HG02610 (cell line): ENCODE results near the gene PSMD2.

ENCODE experiments used
- ATAC-seq: cut with Tn5 transposase; IDR thresholded peaks from one replicate; pipeline ENCODE4 v1.9.1; 2021; ENCODE audit warnings: mild to moderate bottlenecking, moderate library complexity; ENCODE audit not compliant: unreplicated experiment

The PSMD2 gene

DNA sequence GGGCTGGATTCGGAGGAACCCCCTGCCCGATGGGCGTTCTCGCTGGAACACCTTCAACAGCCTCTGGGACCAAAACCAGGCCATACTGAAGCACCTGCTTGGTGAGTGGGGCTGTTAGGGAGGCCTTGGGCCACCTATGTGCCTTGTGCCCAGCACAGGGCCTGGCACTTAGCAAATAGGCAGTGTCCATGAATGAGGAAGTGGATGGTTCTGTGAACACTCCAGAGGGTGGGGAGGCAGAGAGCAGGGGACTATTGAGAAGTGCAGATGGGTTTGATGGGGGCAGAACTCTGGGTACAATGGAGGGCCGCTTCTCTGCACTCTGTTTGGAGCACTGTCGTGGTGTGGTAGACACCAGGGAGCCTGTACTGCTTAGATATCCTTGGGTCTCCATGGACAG, 21.7 kb upstream of the PSMD2 start:
- no peak for ATAC-seq

DNA sequence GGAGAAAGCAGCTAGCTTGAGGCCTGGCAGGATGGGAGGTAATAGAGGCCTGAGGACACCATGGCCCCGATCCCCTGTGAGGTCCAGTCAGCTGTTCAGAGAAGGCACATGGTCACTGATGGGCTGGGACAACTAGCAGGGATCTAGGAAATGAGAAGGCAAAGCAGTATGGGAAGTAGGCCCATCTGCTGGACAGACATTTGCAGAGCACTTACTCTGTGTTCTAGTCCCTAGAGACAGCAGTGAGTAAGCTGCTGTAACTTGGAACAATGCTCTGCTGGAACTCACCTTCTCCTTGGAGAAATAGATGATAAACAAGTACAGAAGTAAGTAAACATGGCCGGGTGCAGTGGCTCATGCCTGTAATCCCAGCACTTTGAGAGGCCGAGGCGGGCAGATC, 16.1 kb upstream of the PSMD2 start:
- ATAC-seq, result no peak

DNA sequence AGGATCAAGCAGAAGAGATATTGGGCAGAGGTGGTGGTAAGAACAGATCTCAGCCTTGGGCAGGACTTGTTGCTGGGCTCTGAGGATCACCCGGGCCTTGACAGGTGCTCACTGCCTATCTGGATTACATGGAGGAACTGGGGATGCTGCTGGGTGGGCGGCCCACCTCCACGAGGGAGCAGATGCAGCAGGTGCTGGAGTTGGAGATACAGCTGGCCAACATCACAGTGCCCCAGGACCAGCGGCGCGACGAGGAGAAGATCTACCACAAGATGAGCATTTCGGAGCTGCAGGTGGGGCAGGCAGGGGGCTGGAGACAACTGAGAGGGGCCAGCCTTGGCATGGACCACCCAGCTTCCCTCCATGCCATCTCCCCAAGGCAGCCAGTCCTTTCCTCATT, 15.4 kb upstream of the PSMD2 start:
- no peak for ATAC-seq

DNA sequence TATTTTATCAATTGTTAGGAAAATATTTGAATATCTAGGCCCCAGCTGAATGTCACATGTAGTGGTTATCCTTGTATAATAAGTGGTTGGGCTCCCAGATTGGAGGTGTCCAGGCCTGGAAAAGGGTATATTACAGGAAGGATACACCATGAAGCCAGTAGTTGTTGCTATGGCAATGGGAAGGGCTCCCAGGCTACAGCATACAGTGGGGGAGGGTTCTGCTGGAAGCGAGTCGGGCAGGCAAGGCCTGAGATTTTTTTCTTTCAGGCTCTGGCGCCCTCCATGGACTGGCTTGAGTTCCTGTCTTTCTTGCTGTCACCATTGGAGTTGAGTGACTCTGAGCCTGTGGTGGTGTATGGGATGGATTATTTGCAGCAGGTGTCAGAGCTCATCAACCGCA, 14.3 kb upstream of the PSMD2 start:
- ATAC-seq, result no peak

DNA sequence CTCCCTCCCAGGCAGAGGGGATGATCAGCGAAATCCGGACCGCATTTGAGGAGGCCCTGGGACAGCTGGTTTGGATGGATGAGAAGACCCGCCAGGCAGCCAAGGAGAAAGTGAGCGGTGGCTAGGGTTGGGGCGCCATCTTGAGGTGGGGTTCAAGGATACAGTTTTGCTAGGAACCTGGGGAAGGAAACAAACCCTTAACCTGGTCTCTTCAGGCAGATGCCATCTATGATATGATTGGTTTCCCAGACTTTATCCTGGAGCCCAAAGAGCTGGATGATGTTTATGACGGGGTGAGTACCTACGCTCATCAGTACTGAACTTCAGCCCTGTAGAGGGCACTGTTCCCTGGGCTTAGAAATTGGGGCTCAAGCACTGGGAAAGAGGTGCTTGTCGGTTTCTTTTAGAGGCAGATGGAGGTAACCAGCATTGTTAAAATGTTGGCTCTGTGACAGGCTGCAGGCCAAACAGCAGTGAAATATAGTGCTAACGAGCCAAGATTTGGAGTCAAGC, 9.6 kb upstream of the PSMD2 start:
- ATAC-seq, result no peak

DNA sequence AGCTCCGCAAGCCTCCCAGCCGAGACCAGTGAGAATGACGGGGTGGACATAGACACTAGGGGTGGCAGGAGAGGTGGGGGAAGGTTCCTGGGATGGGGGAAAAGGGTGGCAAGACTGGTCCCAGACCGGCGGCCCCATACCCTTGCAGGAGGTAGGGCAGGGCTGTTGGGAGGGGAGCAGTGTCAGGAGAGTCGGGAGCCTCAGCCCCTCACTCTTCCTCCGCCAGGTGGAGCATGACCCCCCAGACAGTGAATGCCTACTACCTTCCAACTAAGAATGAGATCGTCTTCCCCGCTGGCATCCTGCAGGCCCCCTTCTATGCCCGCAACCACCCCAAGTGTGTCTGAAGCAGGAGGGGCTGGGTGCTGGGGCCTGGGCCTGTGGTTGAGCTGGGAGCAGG, 8.7 kb upstream of the PSMD2 start:
- ATAC-seq, result no peak

DNA sequence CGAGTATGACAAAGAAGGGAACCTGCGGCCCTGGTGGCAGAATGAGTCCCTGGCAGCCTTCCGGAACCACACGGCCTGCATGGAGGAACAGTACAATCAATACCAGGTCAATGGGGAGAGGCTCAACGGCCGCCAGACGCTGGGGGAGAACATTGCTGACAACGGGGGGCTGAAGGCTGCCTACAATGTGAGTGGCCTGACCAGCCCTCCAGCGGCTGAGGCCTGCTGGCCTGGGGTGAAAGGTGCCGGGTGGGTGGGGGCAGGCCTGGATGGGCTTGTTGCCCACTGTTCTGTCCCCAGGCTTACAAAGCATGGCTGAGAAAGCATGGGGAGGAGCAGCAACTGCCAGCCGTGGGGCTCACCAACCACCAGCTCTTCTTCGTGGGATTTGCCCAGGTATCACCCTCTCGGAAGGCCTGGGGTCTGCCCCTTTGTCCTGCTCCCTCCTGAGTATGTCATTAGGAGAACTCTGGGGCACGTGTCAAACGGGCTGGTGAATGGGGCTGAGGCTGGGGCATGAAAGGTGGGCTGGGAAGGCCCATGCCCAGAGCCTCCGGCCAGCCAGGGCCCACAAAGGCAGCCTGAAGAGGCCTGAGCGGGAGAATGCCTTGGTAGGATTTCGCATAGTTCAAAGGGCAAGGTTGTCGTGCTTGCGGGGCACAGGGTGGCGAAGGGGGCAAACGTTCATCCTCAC, 7.8 kb upstream of the PSMD2 start:
- no peak for ATAC-seq

DNA sequence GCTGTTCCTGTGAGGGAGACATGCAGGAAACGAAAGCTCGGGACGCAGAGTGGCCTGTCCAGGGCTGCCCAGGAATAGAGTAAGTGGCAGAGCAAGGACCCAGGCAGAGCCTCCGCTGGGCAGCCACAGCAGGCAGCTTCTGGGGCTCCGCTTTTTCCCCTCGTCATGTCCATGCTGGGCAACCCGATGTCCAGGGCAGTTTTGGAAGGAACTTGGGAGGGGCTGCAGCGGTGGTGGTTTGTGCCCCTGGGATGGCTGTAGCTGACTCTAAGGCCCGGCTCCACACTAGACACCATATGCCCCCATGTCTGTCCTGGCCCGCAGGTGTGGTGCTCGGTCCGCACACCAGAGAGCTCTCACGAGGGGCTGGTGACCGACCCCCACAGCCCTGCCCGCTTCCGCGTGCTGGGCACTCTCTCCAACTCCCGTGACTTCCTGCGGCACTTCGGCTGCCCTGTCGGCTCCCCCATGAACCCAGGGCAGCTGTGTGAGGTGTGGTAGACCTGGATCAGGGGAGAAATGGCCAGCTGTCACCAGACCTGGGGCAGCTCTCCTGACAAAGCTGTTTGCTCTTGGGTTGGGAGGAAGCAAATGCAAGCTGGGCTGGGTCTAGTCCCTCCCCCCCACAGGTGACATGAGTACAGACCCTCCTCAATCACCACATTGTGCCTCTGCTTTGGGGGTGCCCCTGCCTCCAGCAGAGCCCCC, 7.1 kb upstream of the PSMD2 start:
- no peak for ATAC-seq

DNA sequence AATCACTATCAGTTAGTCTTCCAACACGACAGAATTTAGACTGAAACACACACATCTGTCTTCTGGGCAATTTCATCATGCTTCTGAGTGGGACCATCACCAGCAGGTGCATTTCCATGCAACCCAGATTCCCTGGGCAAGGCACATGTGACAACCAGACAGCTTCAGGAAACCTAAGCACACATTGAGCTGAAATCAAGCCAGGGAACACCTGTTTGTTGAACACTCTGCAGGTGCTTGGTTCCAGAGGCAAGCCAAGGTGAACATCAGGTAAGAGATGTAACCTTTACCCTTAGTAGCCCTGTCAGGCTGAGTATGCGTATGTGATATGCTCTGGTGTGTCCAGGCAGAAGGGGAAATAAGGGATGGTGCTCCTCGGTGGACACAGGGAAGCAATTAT, 3.3 kb upstream of the PSMD2 start:
- no peak for ATAC-seq

DNA sequence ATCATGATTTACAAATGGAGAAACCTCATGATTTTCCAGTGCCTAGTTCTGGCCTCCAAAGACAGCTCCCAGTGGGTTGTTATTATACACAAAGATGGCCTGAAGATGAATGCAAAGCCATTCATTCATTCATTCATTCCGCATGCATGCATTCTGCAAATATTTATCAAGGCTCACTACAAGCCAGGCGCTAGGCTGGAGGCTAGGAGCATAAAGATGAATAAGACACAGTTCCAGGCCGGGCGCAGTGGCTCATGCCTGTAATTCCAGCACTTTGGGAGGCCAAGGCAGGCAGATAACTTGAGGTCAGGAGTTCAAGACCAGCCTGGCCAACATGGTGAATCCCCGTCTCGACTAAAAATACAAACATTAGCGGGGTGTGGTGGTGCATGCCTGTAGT, 2.4 kb upstream of the PSMD2 start:
- no peak for ATAC-seq

DNA sequence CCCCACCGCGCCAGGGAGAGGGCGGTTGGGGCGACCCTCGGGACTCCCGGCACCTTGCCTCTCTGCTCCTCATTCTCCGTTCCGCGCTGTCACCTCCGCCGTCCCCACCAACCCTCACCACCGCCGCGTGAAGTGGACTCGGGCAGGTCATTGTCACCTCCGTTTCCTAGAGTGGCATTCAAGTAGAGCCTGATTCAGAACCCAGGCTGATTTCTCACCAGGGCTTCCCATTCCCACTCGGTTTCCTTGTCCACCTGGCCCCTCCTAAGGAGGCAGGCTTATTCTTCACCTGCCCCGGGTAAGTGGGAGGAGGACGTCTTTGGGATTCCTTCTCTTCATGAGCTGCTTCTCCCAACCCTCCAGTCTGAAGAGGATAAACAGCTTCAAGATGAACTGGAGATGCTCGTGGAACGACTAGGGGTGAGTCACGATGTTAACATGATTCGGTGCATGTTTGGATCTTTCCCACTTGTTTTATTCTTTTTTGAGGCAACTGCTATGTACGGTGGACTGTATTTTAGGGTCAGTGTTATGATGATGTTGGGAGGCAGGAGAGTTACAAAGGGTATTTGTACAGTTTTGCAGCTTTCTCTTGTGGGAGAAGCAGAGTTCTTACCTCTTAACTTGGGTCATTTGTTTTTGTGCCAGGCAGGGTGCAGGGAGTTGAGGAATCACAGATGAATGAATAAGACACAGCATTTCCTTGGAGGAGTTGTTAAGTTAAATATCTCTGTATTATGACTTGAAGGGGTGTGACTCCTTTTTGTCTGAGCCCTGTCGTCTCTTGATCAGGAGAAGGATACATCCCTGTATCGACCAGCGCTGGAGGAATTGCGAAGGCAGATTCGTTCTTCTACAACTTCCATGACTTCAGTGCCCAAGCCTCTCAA, 692 bp downstream of the PSMD2 start:
- ATAC-seq, result no peak

DNA sequence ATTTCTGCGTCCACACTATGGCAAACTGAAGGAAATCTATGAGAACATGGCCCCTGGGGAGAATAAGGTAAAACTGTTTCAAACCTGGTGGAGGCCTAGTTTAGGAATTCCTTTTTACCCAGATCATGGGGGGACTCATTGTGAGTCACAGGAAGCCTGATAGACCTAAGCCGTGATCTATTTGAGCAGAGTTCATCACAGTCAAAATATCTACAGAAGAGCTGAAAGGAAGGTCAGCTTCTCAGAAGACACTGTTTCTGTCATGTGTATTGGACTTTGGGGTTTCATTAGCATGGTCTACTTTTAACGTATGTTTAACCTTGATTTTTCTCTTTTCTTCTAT, 1.3 kb downstream of the PSMD2 start:
- no peak for ATAC-seq

DNA sequence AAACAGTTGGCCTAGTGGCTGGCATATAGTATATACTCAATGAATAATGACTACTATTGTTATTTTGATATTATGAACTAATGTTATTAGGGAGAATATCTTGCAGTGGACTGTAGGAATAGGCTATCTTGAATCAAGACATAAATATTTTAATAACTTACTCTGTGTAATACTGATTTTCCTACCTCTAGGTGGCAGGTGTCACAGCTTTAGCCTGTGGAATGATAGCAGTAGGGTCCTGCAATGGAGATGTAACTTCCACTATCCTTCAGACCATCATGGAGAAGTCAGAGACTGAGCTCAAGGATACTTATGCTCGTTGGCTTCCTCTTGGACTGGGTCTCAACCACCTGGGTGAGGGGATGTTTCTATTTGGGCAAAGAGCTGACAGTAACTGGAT, 6.5 kb downstream of the PSMD2 start:
- ATAC-seq, result no peak

DNA sequence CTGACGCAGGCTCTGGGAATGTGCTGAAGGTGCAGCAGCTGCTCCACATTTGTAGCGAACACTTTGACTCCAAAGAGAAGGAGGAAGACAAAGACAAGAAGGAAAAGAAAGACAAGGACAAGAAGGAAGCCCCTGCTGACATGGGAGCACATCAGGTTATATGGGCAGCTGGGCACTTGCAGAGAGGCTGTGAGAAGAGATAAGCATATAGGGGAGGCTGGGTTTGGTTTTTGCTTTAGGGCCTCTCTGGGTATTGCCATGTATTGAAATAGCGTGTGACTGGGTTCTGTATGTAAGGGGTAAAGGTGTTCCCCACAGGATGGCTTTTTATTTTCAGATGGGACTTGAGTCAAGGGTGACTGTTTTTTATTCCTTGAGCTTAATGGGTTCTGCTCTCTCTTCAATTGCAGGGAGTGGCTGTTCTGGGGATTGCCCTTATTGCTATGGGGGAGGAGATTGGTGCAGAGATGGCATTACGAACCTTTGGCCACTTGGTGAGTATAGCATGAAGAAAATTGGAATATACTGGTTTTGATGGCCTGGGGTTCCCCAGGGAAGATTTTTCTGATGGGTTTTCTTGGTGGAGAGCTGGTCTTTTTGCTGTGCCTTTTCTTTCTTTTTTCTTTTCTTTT, 7.4 kb downstream of the PSMD2 start:
- ATAC-seq, result no peak

DNA sequence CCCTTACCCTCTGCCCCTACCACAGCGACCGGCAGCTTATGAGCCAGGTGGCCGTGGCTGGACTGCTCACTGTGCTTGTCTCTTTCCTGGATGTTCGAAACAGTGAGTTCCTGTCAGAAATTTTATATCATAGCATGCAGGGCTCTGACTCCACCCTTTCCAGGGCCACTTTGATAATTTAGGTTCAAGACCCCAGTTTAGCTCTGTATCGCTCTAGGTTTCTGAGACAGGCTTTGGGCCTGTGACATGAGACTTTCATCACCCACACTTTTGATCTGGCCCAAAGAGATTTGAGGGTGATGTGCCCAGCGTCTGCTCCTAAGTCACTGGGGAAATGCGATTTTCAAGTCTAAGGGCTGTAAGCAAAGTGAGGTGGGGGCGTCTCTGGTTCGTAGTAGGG, 8.9 kb downstream of the PSMD2 start:
- ATAC-seq, result no peak

DNA sequence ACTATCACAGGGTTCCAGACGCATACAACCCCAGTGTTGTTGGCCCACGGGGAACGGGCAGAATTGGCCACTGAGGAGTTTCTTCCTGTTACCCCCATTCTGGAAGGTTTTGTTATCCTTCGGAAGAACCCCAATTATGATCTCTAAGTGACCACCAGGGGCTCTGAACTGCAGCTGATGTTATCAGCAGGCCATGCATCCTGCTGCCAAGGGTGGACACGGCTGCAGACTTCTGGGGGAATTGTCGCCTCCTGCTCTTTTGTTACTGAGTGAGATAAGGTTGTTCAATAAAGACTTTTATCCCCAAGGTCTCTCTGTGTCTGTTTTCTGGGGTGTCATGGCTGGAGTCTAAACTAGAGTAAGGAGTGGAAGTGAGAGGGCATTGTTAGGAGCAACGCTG, 9.7 kb downstream of the PSMD2 start:
- ATAC-seq, result no peak

DNA sequence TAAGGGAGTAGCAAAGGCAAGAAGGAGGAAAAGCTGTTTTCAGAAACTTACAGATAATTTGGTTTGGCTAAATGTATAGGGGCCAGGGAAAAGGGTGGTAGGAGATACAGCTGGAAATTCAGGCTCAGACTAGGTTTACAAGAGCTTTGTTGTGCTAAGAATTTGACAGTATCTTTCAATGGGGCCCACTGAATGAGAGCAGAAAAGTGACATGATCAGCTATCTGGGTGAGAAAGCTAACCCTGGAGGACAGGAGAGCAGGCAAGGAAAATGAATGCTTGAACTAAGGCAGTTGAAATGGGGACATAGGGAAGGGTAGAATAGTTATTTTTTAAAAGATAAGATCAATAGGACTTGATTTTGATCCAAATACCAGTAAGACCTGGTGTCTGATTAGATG, 12.6 kb downstream of the PSMD2 start:
- ATAC-seq, result no peak

DNA sequence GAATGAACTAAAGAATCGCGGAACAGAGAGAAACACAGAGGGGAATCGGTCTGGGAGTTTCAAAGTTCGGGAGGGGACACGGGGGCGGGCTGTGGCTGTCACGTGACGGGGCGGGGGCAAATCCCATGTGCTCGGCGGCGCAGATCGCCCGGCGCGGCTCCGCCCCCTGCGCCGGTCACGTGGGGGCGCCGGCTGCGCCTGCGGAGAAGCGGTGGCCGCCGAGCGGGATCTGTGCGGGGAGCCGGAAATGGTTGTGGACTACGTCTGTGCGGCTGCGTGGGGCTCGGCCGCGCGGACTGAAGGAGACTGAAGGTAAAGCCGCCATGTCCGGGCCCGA, 15.3 kb downstream of the PSMD2 start, which contains the start of gene EIF4G1:
TSS of gene EIF4G1 (plus strand) at position 244 of the 337 bp plus-strand sequence. CDS start 1,191 bp downstream, outside the sequence.
- peak; percentile 86 for ATAC-seq

DNA sequence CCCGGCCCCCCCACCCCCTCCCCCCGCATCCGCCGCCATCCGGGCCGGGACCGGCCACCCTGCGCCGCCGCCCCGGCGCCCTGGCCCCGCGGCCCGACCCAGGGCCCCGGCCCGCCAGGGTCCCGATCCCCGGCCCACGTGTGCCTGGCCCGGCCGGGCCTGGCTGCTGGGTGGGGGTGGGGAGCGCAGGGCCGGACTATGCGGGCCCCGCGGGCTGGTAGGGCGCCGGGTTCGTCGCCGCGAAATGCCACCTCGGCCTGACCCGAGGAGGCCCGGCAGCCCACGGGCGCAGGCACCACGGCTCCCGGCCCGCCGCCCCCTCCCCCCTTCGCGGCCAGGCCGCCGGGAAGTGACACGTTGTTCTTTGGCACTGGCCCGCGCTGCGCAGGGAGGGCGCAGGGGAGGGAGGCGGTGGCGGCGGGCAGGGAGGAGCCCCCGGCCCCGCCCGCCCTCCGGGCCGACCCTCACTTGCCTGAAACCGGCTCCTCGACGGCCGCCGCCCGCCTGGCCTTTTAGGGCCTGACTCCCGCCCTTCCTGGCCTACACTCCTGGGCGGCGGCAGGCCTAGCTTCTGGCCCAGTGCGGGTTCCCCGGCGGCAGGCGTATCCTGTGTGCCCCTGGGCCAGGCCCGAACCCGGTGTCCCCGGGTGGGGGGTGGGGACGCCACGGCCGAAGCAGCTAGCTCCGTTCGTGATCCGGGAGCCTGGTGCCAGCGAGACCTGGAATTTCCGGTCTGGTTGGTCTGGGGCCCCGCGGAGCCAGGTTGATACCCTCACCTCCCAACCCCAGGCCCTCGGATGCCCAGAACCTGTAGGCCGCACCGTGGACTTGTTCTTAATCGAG, 15.9 kb downstream of the PSMD2 start:
- peak; percentile 45 for ATAC-seq

DNA sequence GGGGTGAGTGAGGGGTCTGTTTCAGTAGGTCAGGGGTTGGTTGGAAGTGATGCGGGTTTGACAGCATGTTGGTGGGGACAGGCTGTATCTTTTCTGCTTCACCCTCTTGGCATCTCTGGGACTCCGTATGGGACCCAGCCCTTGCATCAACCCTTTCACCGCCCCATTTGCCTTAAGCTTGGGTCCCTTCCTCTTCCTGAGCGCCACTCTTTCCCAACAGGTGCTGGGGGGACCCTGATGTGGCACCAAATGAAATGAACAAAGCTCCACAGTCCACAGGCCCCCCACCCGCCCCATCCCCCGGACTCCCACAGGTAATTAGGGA, 16.5 kb downstream of the PSMD2 start:
- no peak for ATAC-seq
